ENCODE measurements around the gene CEP95. TPM values are rescaled to one million over a fixed set of nuclear protein-coding genes. Genes with fewer than 3 reads are reported as not detected.

Gene CEP95
- total and polyA plus RNA-seq, 2 of the 13 experiments (the other 11 are each of a cell fraction or from before 2014, with no cell fraction given): 65.9 to 68.8 TPM

DNA sequence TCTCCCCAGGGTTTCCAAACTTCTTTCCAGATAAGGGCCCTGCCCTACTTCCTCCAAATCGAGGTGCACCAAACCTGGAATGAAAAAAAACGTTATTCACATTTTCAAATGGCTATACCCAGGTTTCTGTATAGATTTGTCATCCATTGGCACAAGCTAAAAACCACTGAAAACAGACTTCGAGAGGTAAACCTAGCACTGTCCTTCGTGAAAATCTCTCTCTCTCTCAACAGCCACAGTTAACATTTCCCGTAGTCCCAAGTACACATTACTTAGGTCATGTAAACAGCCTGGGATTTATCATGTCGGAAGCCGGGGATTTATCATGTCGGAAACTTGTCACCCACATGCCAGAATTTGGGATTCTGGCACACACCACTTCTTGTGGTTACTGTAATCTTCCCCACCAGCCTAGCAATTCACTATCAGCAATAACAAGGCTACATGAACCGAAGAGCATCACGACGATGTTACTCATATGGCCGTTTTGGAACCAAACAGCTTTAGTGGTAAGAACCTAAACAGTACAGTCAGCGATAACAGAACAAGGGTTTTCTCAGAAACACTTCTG is 1.9 kb upstream of the CEP95 start (continued):
- TF ChIP-seq MIER2 (CRISPR knock-in tag; IDR thresholded peaks at IDR 0.05) (0 out of 2 replicates have a peak, but pooled peaks have one; percentile 4), PHF5A (CRISPR knock-in tag; IDR thresholded peaks at IDR 0.05; ENCODE audit: low read depth, unreplicated experiment) (peak; percentile 43), HNRNPLL (IDR thresholded peaks at IDR 0.05; ENCODE audit: low read depth, low read length, poor library complexity, severe bottlenecking) (no peak), ZSCAN25 (CRISPR knock-in tag; IDR thresholded peaks at IDR 0.05) (no peak), ZBTB21 (CRISPR knock-in tag; IDR thresholded peaks at IDR 0.05) (no peak), ZNF101 (CRISPR knock-in tag; IDR thresholded peaks at IDR 0.05; ENCODE audit: borderline replicate concordance, low read depth) (no peak), LCORL (IDR thresholded peaks at IDR 0.05) (no peak), LCORL (CRISPR knock-in tag; IDR thresholded peaks at IDR 0.05) (peak; percentile 36), DMAP1 (CRISPR knock-in tag; IDR thresholded peaks at IDR 0.05) (no peak), FOXA1 (IDR thresholded peaks at IDR 0.05) (no peak), FOXA1 (CRISPR knock-in tag; IDR thresholded peaks at IDR 0.05) (peak; percentile 56; the same call in 1 of the 2 replicates), BORCS8-MEF2B (CRISPR knock-in tag; IDR thresholded peaks at IDR 0.05) (no peak)
- TF ChIP-seq, protein P1, sequence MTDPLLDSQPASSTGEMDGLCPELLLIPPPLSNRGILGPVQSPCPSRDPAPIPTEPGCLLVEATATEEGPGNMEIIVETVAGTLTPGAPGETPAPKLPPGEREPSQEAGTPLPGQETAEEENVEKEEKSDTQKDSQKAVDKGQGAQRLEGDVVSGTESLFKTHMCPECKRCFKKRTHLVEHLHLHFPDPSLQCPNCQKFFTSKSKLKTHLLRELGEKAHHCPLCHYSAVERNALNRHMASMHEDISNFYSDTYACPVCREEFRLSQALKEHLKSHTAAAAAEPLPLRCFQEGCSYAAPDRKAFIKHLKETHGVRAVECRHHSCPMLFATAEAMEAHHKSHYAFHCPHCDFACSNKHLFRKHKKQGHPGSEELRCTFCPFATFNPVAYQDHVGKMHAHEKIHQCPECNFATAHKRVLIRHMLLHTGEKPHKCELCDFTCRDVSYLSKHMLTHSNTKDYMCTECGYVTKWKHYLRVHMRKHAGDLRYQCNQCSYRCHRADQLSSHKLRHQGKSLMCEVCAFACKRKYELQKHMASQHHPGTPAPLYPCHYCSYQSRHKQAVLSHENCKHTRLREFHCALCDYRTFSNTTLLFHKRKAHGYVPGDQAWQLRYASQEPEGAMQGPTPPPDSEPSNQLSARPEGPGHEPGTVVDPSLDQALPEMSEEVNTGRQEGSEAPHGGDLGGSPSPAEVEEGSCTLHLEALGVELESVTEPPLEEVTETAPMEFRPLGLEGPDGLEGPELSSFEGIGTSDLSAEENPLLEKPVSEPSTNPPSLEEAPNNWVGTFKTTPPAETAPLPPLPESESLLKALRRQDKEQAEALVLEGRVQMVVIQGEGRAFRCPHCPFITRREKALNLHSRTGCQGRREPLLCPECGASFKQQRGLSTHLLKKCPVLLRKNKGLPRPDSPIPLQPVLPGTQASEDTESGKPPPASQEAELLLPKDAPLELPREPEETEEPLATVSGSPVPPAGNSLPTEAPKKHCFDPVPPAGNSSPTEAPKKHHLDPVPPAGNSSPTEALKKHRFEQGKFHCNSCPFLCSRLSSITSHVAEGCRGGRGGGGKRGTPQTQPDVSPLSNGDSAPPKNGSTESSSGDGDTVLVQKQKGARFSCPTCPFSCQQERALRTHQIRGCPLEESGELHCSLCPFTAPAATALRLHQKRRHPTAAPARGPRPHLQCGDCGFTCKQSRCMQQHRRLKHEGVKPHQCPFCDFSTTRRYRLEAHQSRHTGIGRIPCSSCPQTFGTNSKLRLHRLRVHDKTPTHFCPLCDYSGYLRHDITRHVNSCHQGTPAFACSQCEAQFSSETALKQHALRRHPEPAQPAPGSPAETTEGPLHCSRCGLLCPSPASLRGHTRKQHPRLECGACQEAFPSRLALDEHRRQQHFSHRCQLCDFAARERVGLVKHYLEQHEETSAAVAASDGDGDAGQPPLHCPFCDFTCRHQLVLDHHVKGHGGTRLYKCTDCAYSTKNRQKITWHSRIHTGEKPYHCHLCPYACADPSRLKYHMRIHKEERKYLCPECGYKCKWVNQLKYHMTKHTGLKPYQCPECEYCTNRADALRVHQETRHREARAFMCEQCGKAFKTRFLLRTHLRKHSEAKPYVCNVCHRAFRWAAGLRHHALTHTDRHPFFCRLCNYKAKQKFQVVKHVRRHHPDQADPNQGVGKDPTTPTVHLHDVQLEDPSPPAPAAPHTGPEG (CRISPR knock-in tag; IDR thresholded peaks at IDR 0.05): no peak
- TF ChIP-seq, protein P2, sequence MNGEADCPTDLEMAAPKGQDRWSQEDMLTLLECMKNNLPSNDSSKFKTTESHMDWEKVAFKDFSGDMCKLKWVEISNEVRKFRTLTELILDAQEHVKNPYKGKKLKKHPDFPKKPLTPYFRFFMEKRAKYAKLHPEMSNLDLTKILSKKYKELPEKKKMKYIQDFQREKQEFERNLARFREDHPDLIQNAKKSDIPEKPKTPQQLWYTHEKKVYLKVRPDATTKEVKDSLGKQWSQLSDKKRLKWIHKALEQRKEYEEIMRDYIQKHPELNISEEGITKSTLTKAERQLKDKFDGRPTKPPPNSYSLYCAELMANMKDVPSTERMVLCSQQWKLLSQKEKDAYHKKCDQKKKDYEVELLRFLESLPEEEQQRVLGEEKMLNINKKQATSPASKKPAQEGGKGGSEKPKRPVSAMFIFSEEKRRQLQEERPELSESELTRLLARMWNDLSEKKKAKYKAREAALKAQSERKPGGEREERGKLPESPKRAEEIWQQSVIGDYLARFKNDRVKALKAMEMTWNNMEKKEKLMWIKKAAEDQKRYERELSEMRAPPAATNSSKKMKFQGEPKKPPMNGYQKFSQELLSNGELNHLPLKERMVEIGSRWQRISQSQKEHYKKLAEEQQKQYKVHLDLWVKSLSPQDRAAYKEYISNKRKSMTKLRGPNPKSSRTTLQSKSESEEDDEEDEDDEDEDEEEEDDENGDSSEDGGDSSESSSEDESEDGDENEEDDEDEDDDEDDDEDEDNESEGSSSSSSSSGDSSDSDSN (CRISPR knock-in tag; IDR thresholded peaks at IDR 0.05): no peak; the same call in 1 of the 2 replicates
- TF ChIP-seq, protein P3, sequence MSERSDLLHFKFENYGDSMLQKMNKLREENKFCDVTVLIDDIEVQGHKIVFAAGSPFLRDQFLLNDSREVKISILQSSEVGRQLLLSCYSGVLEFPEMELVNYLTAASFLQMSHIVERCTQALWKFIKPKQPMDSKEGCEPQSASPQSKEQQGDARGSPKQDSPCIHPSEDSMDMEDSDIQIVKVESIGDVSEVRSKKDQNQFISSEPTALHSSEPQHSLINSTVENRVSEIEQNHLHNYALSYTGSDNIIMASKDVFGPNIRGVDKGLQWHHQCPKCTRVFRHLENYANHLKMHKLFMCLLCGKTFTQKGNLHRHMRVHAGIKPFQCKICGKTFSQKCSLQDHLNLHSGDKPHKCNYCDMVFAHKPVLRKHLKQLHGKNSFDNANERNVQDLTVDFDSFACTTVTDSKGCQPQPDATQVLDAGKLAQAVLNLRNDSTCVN (CRISPR knock-in tag; IDR thresholded peaks at IDR 0.05; ENCODE audit: borderline replicate concordance): peak; percentile 6; the same call in 1 of the 2 replicates
- TF ChIP-seq, protein P4, sequence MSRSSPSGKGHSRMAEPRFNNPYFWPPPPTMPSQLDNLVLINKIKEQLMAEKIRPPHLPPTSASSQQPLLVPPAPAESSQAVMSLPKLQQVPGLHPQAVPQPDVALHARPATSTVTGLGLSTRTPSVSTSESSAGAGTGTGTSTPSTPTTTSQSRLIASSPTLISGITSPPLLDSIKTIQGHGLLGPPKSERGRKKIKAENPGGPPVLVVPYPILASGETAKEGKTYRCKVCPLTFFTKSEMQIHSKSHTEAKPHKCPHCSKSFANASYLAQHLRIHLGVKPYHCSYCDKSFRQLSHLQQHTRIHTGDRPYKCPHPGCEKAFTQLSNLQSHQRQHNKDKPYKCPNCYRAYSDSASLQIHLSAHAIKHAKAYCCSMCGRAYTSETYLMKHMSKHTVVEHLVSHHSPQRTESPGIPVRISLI (CRISPR knock-in tag; IDR thresholded peaks at IDR 0.05; ENCODE audit: borderline replicate concordance): no peak

Data from HepG2 (cell line).